Stimulated activated CD8-positive, alpha-beta memory T cell treated with anti-CD3 and anti-CD28 coated beads, Interleukin-7, amount 100 ng/mL, for 1 hour (primary cell): ENCODE measurements around the gene PIK3R4.
A peak's percentile ranks its signal among the peaks of the same experiment; 100 is the strongest.

Experiments used
- DNase-seq, 2 donors: peaks; one replicate each; pipeline ENCODE4 v3.0.0-alpha.2; 2020; ENCODE audit warnings: low read depth in 2 of 2

Gene PIK3R4

DNA sequence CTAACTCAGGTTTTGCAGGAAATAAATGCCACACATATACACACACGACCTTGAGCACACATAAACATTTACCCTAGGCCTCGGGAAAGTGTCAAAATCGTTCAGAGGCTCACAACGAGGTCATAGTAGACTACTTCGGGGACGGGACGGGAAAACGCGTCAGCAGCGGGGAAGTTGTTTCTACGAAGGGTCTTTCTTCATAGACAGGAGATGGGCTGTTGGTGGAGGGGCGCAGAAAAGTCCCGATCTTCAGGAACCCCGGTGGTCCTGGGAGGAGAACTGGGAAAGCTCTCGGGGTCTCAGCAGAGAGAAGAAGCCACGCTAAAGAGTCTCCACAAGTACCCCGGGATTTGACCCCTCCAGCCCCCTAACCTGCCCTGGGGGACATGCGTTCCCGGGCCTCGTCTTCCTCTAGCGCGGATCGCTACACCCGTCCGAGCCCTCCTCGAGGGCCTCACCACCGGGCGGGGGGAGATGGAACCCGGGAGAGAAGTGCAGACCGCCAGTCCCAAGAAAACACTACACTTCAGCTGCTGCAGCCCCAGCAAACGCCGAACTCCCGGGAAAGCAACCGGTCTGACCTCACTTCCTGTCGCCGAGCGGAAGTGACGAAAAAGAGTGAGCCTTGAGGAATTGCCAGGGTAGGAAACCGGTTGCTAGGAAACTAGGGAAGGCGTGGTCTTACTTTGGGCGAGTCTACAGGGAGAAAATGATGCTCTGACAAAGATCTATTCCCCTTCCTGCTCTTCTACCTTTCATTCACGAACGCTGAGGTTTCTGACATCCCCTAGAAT is at the start of gene PIK3R4:
PIK3R4 (minus strand) TSS at position 584 of the 794 bp plus-strand sequence. CDS start 1,611 bp downstream, outside the sequence.
- DNase-seq: peak; percentile 85 to 86

DNA sequence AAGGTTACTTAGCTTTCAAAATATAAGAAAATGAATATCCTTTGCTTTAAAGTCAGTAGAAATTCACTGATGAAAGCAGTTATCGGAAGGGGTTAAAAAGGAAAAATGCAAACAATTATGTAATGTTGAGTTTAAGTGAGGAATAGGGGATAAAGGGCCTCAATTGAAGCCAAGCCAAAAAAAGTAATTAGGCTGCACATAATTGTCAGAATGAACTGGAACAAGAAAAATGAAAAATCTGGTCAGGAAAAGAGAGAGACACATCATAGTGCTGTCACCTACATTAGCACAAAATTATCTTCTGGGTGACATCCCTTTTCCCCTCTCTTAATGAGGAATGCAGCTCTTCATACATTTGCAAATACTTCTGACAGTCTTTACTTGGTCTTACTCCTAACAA is 48.8 kb upstream of the PIK3R4 start:
- no peak for DNase-seq

DNA sequence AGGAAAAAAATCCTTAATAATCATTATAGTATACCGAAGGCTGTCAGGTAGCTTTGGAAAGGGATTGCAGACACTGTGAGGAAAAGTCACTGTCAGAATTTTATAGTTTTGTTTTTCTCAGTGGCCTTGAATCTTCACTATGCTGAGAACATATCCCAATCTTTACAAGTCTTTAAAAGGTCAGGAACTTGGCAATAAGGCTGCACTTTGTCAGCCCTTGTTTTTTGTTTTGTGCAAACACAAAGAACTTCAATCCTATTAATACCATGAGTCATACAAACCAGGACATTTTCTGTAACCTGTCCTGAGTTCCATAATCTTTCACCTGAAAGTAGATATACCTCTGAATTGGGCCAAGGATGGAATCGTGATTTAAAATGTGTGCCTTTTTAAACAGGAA is 45.6 kb upstream of the PIK3R4 start:
- no peak for DNase-seq

DNA sequence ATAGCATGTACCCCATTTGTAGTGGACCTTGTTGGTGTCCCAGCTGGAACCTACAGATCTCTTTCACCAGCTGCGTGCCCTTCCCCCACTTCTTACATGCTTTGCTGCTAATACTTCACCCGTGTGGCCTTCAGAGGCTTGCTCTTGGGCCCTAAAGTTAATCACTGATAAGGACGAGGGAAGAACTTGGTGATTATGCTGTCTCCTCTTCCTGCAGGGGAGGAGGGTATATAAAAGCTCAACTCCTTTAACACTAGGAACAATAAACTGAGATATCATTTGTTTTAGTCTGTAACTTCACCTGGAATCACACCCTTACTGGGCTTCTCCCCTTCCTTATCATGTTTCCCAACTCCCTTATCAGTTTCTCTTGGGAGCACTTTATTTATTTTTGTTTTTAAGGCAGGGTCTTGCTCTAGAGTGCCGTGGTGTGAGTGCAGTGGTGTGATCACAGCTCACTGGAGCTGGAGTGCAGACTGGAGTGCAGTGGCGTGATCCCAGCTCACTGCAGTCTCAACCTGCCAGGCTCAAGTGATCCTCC is 43.2 kb upstream of the PIK3R4 start:
- no peak for DNase-seq

DNA sequence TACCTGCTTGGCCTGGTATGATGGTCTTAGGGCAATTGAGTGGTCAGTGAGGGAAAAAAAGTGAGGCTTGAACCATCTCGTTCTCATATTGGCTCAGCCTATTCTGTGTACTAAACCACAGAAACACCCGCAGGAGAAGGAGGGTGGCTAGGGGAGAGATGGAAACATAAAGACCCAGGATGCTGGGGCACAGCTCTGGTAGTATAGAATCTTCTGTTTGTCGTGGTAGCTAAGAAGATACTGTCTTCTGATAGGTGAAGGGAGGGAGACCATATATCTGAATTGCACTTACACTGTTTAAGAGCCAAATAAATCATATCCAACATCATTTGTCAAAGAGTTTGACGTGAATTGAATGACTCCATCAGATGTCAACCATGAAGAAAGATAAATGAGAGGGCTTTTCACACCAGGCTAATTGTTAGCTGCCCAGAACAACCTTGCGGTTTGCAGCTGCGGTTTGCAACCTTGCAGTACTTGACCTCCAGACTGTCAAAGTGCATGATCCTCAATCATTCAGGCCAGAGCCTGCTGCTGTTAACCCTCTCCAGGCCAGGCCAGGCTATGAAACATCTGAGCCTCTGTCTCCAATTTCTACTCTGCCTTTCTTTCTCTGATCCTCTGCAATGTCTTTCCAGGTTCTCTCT is 40.9 kb upstream of the PIK3R4 start:
- DNase-seq: no peak

DNA sequence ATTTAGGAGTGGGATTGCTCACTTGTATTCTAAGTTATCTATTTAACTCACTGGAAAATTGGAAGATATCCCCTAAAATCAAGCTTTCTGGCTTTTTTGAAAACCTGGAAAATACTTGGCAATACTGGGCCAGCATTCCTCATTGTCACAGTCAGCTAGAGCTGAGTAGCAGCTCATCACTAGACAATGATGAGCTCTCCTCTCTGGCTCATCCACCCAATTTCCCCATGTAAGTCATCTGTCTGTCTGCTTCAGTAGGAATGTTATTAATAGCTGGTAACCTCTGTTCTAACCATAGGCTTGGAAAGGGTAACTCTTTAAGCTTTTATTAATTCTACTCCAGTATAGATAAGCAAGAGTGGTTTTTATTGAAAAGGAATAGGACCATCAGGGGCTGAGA is 39.7 kb upstream of the PIK3R4 start:
- DNase-seq: no peak

DNA sequence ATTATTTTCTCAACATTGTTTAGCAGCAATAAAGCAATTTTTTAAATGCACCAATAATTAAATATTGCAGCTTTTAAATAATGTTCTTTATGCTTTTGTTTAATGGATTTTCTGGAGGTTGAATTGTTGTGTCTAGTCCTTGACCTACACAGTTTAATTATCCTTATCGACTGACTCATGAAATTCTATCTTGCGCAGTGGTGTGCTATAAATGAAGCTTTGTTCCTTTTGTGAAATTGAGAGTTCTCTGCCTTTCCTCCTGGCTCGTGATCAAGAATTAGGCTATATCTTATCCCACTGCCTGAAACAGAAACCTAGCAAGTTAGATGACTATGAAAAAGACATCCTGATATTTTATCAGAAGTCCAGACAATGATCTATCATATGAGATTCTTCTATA is 37.0 kb upstream of the PIK3R4 start:
- DNase-seq: no peak

DNA sequence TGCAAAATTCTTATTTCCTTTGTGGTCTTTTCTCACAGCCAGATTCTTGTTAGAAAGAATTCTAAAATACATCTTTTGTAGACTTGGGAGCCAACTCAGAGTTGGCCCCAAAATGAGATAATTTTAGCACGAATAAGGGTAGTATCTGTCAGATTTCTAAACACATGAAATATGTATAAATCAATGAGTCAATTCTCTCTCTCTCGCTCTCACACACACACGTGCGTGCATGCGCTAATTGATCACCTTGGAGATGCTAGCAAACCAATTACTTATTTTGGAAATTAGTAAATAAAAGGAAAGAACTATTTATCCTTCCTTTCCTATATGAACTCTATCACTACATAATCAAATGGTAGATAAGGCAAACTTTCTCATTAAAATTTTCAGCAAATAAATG is 32.9 kb upstream of the PIK3R4 start:
- DNase-seq: no peak

DNA sequence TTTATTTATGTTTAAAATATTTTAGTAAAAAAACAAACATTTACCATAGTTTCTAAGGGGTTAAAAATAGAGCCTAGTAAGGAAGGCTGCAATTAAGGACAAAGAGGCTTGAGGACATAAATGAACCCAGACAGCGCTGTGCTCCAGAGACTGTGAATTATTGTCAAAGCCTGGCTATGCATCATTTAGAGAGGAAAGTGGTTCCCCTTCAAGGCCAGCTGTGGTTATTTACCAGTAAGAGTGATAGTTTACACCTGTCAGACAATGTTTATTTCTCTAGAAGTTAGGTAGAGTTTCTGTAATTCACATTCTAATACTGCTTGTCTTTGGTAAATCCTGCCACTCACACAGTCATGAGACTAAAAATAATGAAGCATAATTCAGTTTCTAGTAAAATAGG is 32.4 kb upstream of the PIK3R4 start:
- DNase-seq: no peak

DNA sequence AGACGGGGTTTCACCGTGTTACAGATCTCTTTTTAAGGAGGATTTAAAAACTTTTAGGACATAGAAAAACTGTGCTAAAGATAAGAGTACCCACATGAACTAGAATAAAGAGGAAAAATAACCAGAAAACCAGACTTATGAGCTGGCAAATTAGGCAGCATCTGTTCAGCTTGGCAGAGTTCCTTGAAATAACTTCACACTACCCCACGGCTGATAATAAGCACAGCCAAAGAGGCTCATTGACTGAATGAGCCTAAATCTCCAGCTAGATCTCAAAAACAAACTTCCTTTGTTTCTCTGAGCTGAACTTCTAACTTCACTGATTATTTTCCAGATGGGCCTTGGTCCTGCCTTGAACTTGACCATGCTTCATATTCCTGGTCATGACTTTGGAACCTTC is 26.7 kb upstream of the PIK3R4 start:
- DNase-seq: no peak

DNA sequence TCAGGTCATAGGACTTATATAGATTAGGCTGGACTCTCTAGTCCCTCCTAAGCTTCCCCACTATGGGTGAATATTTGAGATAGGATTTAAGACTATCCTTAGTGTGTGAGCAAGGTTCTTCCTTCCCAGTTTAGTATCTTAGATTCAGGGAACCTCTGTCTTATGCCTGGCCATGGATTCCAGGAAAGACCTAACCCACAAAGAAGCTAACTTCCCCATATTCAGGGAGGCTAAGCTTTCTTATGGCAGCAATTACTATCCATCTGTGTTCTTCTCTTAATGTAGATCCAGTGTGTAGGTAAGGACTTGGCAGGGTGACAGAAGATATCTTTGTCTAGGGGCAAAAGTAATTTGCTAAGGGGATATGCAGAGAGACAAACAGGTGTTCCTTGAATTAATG is 25.5 kb upstream of the PIK3R4 start:
- DNase-seq: no peak

DNA sequence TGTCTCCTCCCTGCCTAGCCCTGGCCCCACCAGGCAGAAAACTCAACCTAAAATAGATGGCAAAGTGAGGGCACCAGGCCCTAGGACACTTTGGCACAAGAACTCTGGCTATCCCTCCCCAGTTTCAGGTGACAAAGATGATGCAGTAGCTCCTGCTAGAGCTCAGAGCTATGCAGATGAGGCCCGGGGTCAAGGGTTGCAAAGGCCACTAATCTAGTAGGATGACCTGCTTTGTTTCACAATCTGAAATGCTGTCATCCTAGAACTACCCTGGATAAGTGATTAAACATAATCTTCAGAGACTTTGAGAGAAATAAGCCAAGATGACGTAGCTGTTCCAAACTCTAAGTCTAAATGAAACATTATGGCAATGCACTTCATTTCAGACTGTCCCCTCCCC is 24.0 kb upstream of the PIK3R4 start:
- no peak for DNase-seq

DNA sequence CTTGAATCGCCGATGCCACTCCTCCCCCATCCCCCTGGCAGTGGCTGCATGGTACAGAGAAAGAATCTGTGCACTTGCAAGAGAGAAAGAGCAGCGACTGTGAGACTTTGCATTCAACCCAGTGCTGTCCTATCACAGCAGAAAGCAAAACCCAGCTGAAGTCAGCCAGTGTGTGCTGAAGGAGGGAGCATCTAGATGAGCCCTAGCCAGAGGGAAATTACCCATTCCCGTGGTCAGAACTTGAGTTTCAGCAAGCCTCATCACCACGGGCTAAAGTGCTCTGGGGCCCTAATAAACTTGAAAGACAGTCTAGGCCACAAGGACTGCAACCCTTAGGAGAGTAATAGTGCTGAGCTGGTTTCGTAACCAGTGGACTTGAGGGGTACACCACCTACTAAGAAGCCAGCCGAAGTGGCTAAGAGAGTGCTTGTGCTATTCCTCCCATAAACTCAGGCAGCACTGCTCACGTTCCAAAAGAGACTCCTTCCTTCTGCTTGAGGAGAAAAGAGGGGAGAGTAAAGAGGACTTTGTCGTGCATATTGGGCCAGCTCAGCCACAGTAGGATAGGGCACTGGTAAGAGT is 15.2 kb upstream of the PIK3R4 start:
- DNase-seq: no peak

DNA sequence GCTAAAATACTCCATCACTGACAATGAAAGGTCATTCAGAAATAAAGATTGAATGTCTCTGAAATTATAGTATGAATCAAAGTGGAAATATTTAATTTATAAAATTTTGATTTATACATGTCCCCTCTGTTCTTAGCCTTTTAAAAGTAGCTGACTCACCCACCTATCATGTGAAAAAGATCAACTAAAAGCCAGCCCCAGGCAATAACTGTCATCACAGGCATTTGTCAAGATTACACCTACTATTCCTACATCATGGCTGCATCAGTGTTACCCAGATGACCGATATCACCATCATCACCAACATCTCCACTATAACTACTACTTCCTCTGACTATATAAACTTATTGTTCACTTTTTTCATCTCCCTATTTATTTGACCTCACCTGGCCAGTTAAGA is 14.3 kb upstream of the PIK3R4 start:
- DNase-seq: no peak

DNA sequence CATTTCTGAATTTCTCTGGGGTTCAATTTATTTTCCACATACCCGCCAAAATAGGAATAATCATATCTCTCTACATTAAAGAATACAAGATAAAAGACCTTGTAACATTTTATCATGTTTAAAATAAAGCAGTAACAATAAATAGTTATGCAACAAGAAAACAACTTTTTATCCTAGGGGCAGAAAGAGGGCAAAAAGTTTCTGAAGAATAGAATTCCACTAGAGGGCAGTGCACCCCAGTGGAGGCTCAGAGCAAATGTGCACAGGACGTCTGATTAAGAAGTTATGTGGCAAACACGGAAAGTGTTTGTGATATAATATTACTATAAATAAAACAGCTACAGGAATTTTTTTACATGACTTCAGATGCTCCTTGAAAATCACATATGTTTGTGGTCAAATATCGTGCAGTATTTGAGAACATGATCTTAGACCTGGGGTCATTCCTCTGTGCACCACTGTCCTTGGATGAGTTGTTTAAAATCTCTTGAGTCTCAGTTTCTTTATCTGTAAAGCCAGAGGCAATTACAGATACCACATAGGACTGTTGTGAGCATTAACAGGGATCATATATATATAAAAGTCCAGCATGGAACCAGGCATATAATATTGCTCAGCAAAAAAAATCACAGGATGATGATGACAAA is 13.2 kb upstream of the PIK3R4 start:
- DNase-seq: no peak

DNA sequence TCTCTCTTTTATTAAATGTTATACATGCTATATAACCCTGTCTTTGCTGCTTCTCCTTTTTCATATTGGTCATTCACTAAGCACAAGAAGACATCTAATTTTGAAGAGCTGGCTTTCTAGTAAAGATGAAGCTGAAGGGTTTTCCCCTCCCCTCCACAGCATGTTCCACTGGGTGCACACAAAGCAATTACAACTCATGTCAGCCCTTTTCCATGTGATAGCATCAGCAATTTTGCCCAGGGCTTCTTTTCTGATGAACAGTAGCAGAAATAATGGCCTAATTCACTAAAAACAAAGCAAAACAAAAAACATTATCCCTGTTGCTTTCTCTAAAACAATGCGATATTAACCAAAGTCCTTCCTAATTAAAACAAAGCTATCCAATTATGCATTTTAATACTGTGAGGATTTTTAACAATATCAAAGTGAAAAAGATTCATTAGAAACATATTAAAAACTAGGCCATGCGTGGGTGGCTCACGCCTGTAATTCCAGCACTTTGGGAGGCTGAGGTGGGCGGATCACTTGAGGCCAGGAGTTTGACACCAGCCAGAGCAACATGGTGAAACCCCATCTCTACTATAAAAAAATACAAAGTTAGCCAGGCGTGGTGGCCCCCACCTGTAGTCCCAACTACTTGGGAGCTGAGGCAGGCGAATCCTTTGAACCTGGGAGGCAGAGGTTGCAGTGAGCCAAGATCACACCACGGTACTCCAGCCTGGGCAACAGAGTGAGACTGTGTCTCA is 12.2 kb upstream of the PIK3R4 start:
- DNase-seq: no peak

DNA sequence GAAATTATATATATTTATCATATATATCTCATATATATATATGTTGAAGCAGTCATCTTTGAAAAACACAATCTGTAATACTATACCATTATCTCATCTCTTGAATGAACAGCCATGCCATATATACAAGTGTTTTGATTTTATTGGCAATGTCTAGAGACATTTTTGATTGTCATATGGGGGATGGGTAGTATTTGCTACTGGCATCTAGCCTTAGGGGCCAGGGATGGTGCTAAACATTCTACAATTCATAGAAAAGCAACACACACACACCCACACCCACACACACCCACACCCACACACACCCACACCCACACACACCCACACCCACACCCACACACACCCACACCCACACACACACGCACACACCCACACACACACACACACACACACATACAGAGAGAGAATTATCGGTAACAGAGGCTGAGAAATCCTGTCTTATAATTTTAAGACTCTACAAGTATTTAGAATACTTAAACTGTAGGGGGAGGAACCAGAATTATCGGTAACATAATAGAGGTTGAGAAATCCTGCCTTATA is 11.1 kb upstream of the PIK3R4 start:
- DNase-seq: no peak

DNA sequence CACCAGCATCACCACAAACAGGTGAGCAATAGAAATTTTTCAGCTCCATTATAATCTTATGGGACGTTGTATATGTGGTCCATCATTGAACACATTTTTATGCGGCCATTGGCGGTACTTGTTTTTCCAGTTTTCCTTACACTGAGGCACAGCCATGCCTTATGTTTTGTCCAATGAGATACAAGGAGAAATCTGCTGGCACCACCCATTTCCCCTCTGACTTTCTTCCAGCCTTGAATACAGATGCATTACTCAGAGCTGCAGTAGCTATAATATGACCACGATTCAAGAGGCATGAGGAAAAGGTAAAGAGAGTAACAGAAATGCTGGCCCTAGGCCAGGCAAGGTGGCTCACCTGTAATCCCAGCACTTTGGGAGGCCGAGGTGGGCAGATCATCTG is 9.0 kb upstream of the PIK3R4 start:
- no peak for DNase-seq

DNA sequence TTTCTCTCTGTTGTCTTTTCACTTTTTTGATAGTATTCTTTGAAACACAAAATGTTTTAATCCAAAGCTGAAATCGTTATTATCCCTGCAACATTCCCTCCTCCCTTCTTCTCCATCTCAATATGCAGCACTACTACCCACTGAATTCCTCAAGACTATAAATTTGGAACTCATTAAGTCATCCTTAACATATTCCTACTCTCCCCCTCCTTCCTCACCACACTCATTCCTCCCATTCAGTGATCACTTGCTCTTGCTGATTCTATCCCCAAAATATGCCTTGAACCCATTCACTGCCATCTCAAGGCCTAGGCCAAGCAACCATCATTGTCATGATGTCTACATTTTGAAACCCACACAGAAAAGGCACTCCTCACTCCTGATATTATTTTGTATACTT is 2.4 kb upstream of the PIK3R4 start:
- DNase-seq: no peak

DNA sequence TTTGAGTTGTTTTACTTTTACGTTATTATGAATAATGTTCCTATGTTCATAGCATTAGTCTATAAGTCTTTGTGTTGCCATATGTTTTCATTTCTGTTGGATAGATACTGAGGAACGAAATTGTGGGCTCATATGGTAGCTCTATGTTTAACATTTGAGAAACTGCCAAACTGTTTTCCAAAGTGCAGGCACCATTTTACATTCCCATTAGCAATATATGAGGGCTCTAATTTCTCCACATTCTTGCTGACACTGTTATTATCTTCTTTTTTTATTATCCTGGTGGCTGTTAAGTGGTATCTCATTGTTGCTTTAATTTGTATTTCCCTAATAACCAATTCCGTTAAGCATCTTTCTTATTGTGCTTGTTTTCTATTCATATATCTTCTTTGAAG is 1.8 kb upstream of the PIK3R4 start:
- DNase-seq: no peak

DNA sequence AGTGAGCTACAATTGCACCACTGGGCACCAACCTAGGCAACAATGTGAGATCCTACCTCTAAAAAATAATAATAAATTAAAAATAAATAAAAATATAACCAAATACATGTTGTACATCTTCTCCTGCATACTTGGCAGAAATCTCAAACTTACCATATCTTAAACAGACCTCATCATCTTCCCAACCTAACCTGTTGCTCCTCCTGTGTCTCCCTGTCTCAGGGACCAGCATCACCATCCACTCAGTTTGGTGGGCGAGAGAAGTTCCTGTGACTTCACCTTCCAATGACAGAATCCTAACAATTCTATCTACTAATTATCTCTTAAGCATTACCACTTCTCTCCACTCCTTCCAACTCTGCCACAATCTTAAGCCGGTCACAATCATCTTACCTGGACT is 3.3 kb downstream of the PIK3R4 start:
- DNase-seq: no peak
